GM12892 (cell line): ENCODE measurements around the gene GTPBP3.

Experiments
- POLR2A ChIP-seq: IDR thresholded peaks from 2 replicates; pipeline ENCODE4 v1.6.1; 2011; ENCODE audit warnings: low read depth, low read length, control low read depth
- POLR2AphosphoS5 ChIP-seq: IDR thresholded peaks from 2 replicates; pipeline ENCODE4 v1.6.1; 2011; ENCODE audit warnings: low read depth, low read length, control low read depth

GRCh38 chr19:17314007-17314593, 23.3 kb upstream of the GTPBP3 start:
- TF ChIP-seq POLR2A, result no peak
- no peak for TF ChIP-seq POLR2AphosphoS5
